CD8-positive, alpha-beta memory T cell (primary cell): ENCODE measurements around the gene RIPK3. TPM values are rescaled to one million over a fixed set of nuclear protein-coding genes. Genes with fewer than 3 reads are reported as not detected.

ENCODE experiments used
- CTCF ChIA-PET: fragments of 350-600 bp; sonication (Branson Sonifier 250); formaldehyde crosslinking; loops from one replicate; lab custom pipeline; 2021; ENCODE audit warnings: antibody characterized with exemption; lab: Charles Lee
- POLR2A ChIA-PET: fragments of 350-600 bp; sonication (Branson Sonifier 250); formaldehyde crosslinking; loops from one replicate; lab custom pipeline; 2021; ENCODE audit warnings: antibody characterized with exemption; lab: Charles Lee
- DNase-seq, 5 donors: peaks; one replicate each; pipeline versions ENCODE4 v3.0.0 to v3.0.0-alpha.2; 2020 to 2022; ENCODE audit warnings: mixed read lengths in 1 of 5
- H3K27ac ChIP-seq: one replicate; pipeline ENCODE4 v1.7.0; 2013; ENCODE audit warnings: low read depth, mild to moderate bottlenecking, low read length, moderate library complexity
- H3K27me3 ChIP-seq: 2 replicates; pipeline ENCODE4 v1.7.0; 2013; ENCODE audit warnings: low read length, mild to moderate bottlenecking; ENCODE audit not compliant: insufficient read depth, poor library complexity, severe bottlenecking
- H3K36me3 ChIP-seq: 2 replicates; pipeline ENCODE4 v1.7.0; 2013; ENCODE audit warnings: mild to moderate bottlenecking, low read length, moderate library complexity; ENCODE audit not compliant: insufficient read depth
- H3K4me1 ChIP-seq: 2 replicates; pipeline ENCODE4 v1.7.0; 2013; ENCODE audit warnings: mild to moderate bottlenecking, low read length, moderate library complexity; ENCODE audit not compliant: insufficient read depth
- H3K4me3 ChIP-seq: 2 replicates; pipeline ENCODE4 v1.7.0; 2013; ENCODE audit warnings: mild to moderate bottlenecking, low read length
- H3K9me3 ChIP-seq: 2 replicates; pipeline ENCODE4 v1.7.0; 2013; ENCODE audit warnings: mild to moderate bottlenecking, low read length
- H3K27ac Mint-ChIP-seq, 8 donors: one replicate each; pipeline ENCODE4 v1.8.0; 2020 to 2021; ENCODE audit warnings: mixed read lengths in 8 of 8, mild to moderate bottlenecking in 6 of 8, inconsistent platforms in 3 of 8, moderate library complexity in 3 of 8
- H3K27me3 Mint-ChIP-seq, 2 donors: one replicate each; pipeline ENCODE4 v1.8.0; 2020 to 2021; ENCODE audit warnings: mixed read lengths in 2 of 2, mild to moderate bottlenecking in 1 of 2, moderate library complexity in 1 of 2
- H3K36me3 Mint-ChIP-seq, 3 donors: one replicate each; pipeline ENCODE4 v1.8.0; 2020 to 2021; ENCODE audit warnings: mixed read lengths in 3 of 3, inconsistent platforms in 1 of 3, mild to moderate bottlenecking in 1 of 3
- H3K4me1 Mint-ChIP-seq, 3 donors: one replicate each; pipeline ENCODE4 v1.8.0; 2020 to 2021; ENCODE audit warnings: mixed read lengths in 3 of 3, inconsistent platforms in 1 of 3, mild to moderate bottlenecking in 1 of 3
- H3K4me3 Mint-ChIP-seq, 7 donors: one replicate each; pipeline ENCODE4 v1.8.0; 2020 to 2021; ENCODE audit warnings: mixed read lengths in 7 of 7, mild to moderate bottlenecking in 6 of 7, moderate library complexity in 4 of 7, inconsistent platforms in 2 of 7
- H3K9me3 Mint-ChIP-seq, 5 donors: one replicate each; pipeline ENCODE4 v1.8.0; 2020 to 2022; ENCODE audit warnings: mixed read lengths in 5 of 5, mild to moderate bottlenecking in 3 of 5, moderate library complexity in 2 of 5, inconsistent platforms in 1 of 5
- polyA plus RNA-seq: library from polyadenylated mRNA; unstranded; fragments of 300-500 nt; fragmentation: Illumina TruSeq; gene quantifications from one replicate; pipeline ENCODE4 v1.2.3, GENCODE V29; 2021
- total RNA-seq, 2 experiments: library from RNA; stranded (reverse); gene quantifications; one replicate each; pipeline ENCODE4 v1.2.3, GENCODE V29; 2021

Gene RIPK3
- total and polyA plus RNA-seq, 3 experiments from 2014 or later: 11.6 to 15.4 (median 12.5) TPM

- Mint-ChIP-seq H3K9me3 (no peaks in the 10 kb centered on the region), H3K36me3 (no peaks in the 10 kb centered on the region), H3K27ac (peak overlapping the region; percentile 25 to 93 (median 78)), H3K4me1 (peaks cover 49 to 56% (median 53%) of the 10 kb centered on the region in 3 donors), H3K4me3 (peak overlapping the region in 4 of 7 donors; percentile 15 to 61 (median 43)), H3K27me3 (peaks cover 4 to 12% of the 10 kb centered on the region in 2 donors)
- Histone ChIP-seq H3K9me3 (no peaks in the 10 kb centered on the region), H3K36me3 (no peaks in the 10 kb centered on the region), H3K27me3 (no peaks in the 10 kb centered on the region), H3K4me3 (no peak overlapping the region), H3K4me1 (peaks cover 44% of the 10 kb centered on the region), H3K27ac (no peak overlapping the region)
- ChIA-PET POLR2A (no interaction called here), CTCF (interaction anchor here (0.8 to 16.8 kb wide), 4 partner anchors 10 to 104 kb away, joined by 3 to 265 read pairs (median 6); partner anchors contain the start of genes CIDEB, DHRS1, LTB4R and LTB4R2)
- no peak for DNase-seq
These were observed 12.5 kb downstream of the RIPK3 start for GRCh38 chr14:24327303-24327702.

DNA sequence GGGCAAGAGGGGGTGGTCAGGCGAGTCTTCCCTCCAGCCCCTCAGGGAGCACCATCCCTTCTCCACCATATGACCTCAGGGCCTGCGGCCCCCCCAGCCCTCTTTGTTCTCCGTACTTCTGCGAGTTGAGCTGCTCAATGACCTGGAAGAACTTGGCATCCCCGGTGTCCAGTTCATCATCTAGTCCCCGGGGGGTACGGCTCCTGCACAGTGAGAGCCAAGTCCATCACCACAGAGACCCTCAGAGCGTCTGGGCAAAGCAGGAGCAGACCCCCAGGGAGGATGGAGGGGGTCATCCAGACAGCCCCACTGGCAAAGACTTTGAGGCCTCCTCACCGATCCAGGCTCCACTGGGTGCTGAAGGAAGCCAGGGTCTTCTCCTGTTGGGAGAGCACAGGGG, 13.8 kb downstream of the RIPK3 start:
- no peaks in the 10 kb centered on the region for H3K36me3 Mint-ChIP-seq
- CTCF ChIA-PET: interaction anchor here (1.2 to 16.8 kb wide), 2 partner anchors 19 to 105 kb away, joined by 4 to 265 read pairs; partner anchors contain the start of genes CIDEB, DHRS1, LTB4R and LTB4R2
- Histone ChIP-seq H3K36me3 (no peaks in the 10 kb centered on the region), H3K27ac (no peak overlapping the region), H3K27me3 (no peaks in the 10 kb centered on the region), H3K9me3 (no peaks in the 10 kb centered on the region), H3K4me3 (no peak overlapping the region), H3K4me1 (peaks cover 31% of the 10 kb centered on the region)
- H3K4me1 Mint-ChIP-seq: peaks cover 38 to 43% (median 41%) of the 10 kb centered on the region in 3 donors
- POLR2A ChIA-PET: interaction anchor here (1.0 kb wide), 1 partner anchor 12 kb away, joined by 3 read pairs; no protein-coding TSS in a partner anchor
- peak overlapping the region in 1 of 8 donors; percentile 6 for H3K27ac Mint-ChIP-seq
- no peak for DNase-seq
- H3K4me3 Mint-ChIP-seq: no peak overlapping the region
- peaks cover 0 to 8% of the 10 kb centered on the region in 2 donors for H3K27me3 Mint-ChIP-seq
- H3K9me3 Mint-ChIP-seq: no peaks in the 10 kb centered on the region

DNA sequence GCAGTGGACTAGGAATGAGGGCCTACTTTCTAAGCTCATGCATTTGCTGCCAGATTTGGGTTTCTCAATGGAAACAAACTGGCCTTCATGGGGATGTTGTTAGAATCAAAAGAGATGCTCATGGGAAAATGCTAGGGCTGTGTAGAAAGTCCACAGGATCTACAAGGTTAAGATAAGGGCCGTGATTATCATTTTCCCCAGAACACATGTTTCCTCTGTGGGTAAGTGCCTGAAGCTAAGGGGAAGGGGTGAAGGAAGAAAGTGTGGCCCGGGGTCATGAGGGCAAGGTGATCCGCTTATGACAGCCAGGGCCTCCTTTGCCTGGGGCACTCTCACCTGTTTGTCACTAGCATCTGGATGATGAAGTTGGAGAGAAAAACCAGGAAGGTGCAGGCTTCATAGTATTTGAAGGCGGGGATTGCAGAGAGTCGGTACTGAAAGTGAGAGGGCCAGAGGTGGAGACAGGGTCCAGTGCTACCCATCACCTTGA, 14.7 kb downstream of the RIPK3 start:
- H3K4me3 ChIP-seq: no peak overlapping the region
- peak overlapping the region in 1 of 8 donors; percentile 15 for H3K27ac Mint-ChIP-seq
- H3K4me1 ChIP-seq: peaks cover 25% of the 10 kb centered on the region
- no peaks in the 10 kb centered on the region for H3K27me3 ChIP-seq
- H3K4me3 Mint-ChIP-seq: no peak overlapping the region
- peaks cover 29 to 34% (median 32%) of the 10 kb centered on the region in 3 donors for H3K4me1 Mint-ChIP-seq
- no peaks in the 10 kb centered on the region for H3K36me3 ChIP-seq
- H3K9me3 ChIP-seq: no peaks in the 10 kb centered on the region
- no peaks in the 10 kb centered on the region for H3K9me3 Mint-ChIP-seq
- H3K36me3 Mint-ChIP-seq: no peaks in the 10 kb centered on the region
- DNase-seq: no peak
- POLR2A ChIA-PET: no interaction called here
- no peak overlapping the region for H3K27ac ChIP-seq
- H3K27me3 Mint-ChIP-seq: peaks cover 3 to 6% of the 10 kb centered on the region in 2 donors
- CTCF ChIA-PET: interaction anchor here (1.2 to 16.8 kb wide), 4 partner anchors 9 to 106 kb away, joined by 4 to 265 read pairs (median 20); partner anchors contain the start of genes ADCY4, CIDEB, DHRS1 and LTB4R

GRCh38 chr14:24324024-24324423, 15.8 kb downstream of the RIPK3 start:
- no peak overlapping the region for H3K27ac ChIP-seq
- peak overlapping the region in 1 of 8 donors; percentile 72 for H3K27ac Mint-ChIP-seq
- no peaks in the 10 kb centered on the region for H3K27me3 ChIP-seq
- no peaks in the 10 kb centered on the region for H3K9me3 ChIP-seq
- H3K4me1 ChIP-seq: peaks cover 14% of the 10 kb centered on the region
- peaks cover 2 to 5% of the 10 kb centered on the region in 2 donors for H3K27me3 Mint-ChIP-seq
- no peak overlapping the region for H3K4me3 ChIP-seq
- H3K36me3 Mint-ChIP-seq: no peaks in the 10 kb centered on the region
- peaks cover 18 to 24% (median 22%) of the 10 kb centered on the region in 3 donors for H3K4me1 Mint-ChIP-seq
- H3K36me3 ChIP-seq: no peaks in the 10 kb centered on the region
- H3K9me3 Mint-ChIP-seq: no peaks in the 10 kb centered on the region
- POLR2A ChIA-PET: no interaction called here
- DNase-seq: no peak
- CTCF ChIA-PET: interaction anchor here (5.4 to 16.8 kb wide), 2 partner anchors 10 to 17 kb away, joined by 35 to 265 read pairs; partner anchors contain the start of genes ADCY4, CIDEB, DHRS1 and LTB4R
- H3K4me3 Mint-ChIP-seq: no peak overlapping the region

GRCh38 chr14:24323341-24323740, 16.4 kb downstream of the RIPK3 start:
- Mint-ChIP-seq H3K4me3 (peak overlapping the region in 1 of 7 donors; percentile 69), H3K27ac (peak overlapping the region in 2 of 8 donors; percentile 44 to 72), H3K4me1 (peaks cover 12 to 17% (median 15%) of the 10 kb centered on the region in 3 donors), H3K27me3 (peaks cover 2 to 5% of the 10 kb centered on the region in 2 donors), H3K36me3 (no peaks in the 10 kb centered on the region), H3K9me3 (no peaks in the 10 kb centered on the region)
- H3K4me1 ChIP-seq: peaks cover 8% of the 10 kb centered on the region
- H3K4me3 ChIP-seq: no peak overlapping the region
- ChIA-PET POLR2A (interaction anchor here (0.5 kb wide), 1 partner anchor 111 kb away, joined by 3 read pairs; no protein-coding TSS in a partner anchor), CTCF (interaction anchor here (5.4 to 16.8 kb wide), 2 partner anchors 10 to 16 kb away, joined by 35 to 265 read pairs; partner anchors contain the start of genes ADCY4, CIDEB, DHRS1 and LTB4R)
- no peaks in the 10 kb centered on the region for H3K27me3 ChIP-seq
- H3K27ac ChIP-seq: no peak overlapping the region
- H3K36me3 ChIP-seq: no peaks in the 10 kb centered on the region
- no peak for DNase-seq
- H3K9me3 ChIP-seq: no peaks in the 10 kb centered on the region

DNA sequence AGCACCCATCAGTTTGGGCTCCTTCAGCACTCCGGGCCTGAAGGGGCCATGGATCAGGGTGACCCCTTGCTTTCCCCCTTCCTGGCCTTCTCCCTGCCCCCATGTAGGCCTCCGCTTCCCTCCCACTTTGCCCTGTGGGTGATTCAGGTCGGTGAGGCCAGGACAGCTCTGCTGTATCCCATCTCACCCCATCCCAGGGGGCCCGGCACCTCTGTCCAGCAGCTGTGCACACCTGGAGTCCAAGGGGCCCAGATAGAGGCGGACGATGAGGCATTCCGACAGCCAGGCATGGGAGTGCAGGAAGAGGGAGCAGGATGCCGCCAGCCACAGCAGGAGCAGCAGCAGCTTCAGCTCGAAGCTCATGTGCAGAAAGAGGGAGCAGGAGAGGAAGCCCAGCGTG, 17.1 kb downstream of the RIPK3 start:
- H3K27ac Mint-ChIP-seq: no peak overlapping the region
- peaks cover 2 to 5% of the 10 kb centered on the region in 2 donors for H3K27me3 Mint-ChIP-seq
- no peak overlapping the region for H3K4me3 Mint-ChIP-seq
- H3K36me3 Mint-ChIP-seq: no peaks in the 10 kb centered on the region
- Histone ChIP-seq H3K9me3 (no peaks in the 10 kb centered on the region), H3K27ac (no peak overlapping the region), H3K4me3 (no peak overlapping the region), H3K4me1 (peaks cover 8% of the 10 kb centered on the region), H3K27me3 (no peaks in the 10 kb centered on the region), H3K36me3 (no peaks in the 10 kb centered on the region)
- POLR2A ChIA-PET: interaction anchor here (1.1 kb wide), 1 partner anchor 12 kb away, joined by 6 read pairs; no protein-coding TSS in a partner anchor
- peaks cover 8 to 11% (median 11%) of the 10 kb centered on the region in 3 donors for H3K4me1 Mint-ChIP-seq
- CTCF ChIA-PET: interaction anchor here (1.0 to 16.8 kb wide), 3 partner anchors 11 to 109 kb away, joined by 5 to 265 read pairs (median 35); partner anchors contain the start of genes ADCY4, CIDEB, DHRS1 and LTB4R
- H3K9me3 Mint-ChIP-seq: no peaks in the 10 kb centered on the region
- DNase-seq: no peak

- H3K27ac Mint-ChIP-seq: no peak overlapping the region
- POLR2A ChIA-PET: interaction anchor here (1.1 kb wide), 1 partner anchor 11 kb away, joined by 6 read pairs; no protein-coding TSS in a partner anchor
These were observed 18.4 kb downstream of the RIPK3 start for GRCh38 chr14:24321212-24321975.

More at GRCh38 chr14:24321212-24321975, 18.4 kb downstream of the RIPK3 start:
- H3K27me3 Mint-ChIP-seq: peaks cover 2 to 5% of the 10 kb centered on the region in 2 donors
- no peaks in the 10 kb centered on the region for H3K9me3 ChIP-seq
- H3K36me3 ChIP-seq: no peaks in the 10 kb centered on the region
- H3K4me3 ChIP-seq: no peak overlapping the region
- H3K4me3 Mint-ChIP-seq: no peak overlapping the region
- H3K36me3 Mint-ChIP-seq: no peaks in the 10 kb centered on the region
- CTCF ChIA-PET: interaction anchor here (1.0 to 16.8 kb wide), 3 partner anchors 12 to 110 kb away, joined by 5 to 265 read pairs (median 35); partner anchors contain the start of genes ADCY4, CIDEB, DHRS1 and LTB4R
- no peaks in the 10 kb centered on the region for H3K4me1 ChIP-seq
- no peak for DNase-seq
- H3K27me3 ChIP-seq: no peaks in the 10 kb centered on the region
- peaks cover 0 to 8% (median 8%) of the 10 kb centered on the region in 3 donors for H3K4me1 Mint-ChIP-seq
- no peak overlapping the region for H3K27ac ChIP-seq
- no peaks in the 10 kb centered on the region for H3K9me3 Mint-ChIP-seq
